Mesenchymal stem cell (in vitro differentiated cells and primary cell): ENCODE data around the gene FAIM2.

ENCODE experiments used
- DNase-seq: peaks from one replicate; pipeline ENCODE4 v3.0.0-alpha.2; 2013
- H2AFZ ChIP-seq: one replicate; pipeline ENCODE4 v1.6.1; 2013; ENCODE audit warnings: low read depth, mild to moderate bottlenecking, control low read depth, inconsistent platforms, low read length, moderate library complexity
- H2AK5ac ChIP-seq: 2 replicates; pipeline ENCODE4 v1.6.1; 2013; ENCODE audit warnings: low read length, moderate library complexity, mild to moderate bottlenecking, inconsistent platforms; ENCODE audit not compliant: severe bottlenecking
- H2BK120ac ChIP-seq: one replicate; pipeline ENCODE4 v1.6.1; 2013; ENCODE audit warnings: low read depth, mild to moderate bottlenecking, inconsistent platforms, low read length, moderate library complexity
- H2BK12ac ChIP-seq, 2 experiments: one replicate each; pipeline ENCODE4 v1.6.1; 2013; ENCODE audit warnings: inconsistent platforms in 2 of 2, low read length in 2 of 2, mild to moderate bottlenecking in 2 of 2, moderate library complexity in 2 of 2, control low read depth in 1 of 2
- H2BK15ac ChIP-seq: one replicate; pipeline ENCODE4 v1.6.1; 2013; ENCODE audit warnings: mild to moderate bottlenecking, low read depth, inconsistent platforms; ENCODE audit not compliant: poor library complexity, severe bottlenecking
- H2BK5ac ChIP-seq: 2 replicates; pipeline ENCODE4 v1.6.1; 2013; ENCODE audit warnings: low read depth, mild to moderate bottlenecking, low read length, control low read depth, inconsistent platforms; ENCODE audit not compliant: poor library complexity, severe bottlenecking
- H3K14ac ChIP-seq, 2 experiments: one replicate each; pipeline ENCODE4 v1.6.1; 2013; ENCODE audit warnings: inconsistent platforms in 2 of 2, low read length in 2 of 2, control low read depth in 1 of 2, mild to moderate bottlenecking in 1 of 2, moderate library complexity in 1 of 2
- H3K18ac ChIP-seq, 2 experiments: one replicate each; pipeline ENCODE4 v1.6.1; 2013; ENCODE audit warnings: inconsistent platforms in 2 of 2, low read length in 2 of 2, control low read depth in 1 of 2, low read depth in 1 of 2, mild to moderate bottlenecking in 1 of 2
- H3K23ac ChIP-seq, 2 experiments: one replicate each; pipeline ENCODE4 v1.6.1; 2013; ENCODE audit warnings: inconsistent platforms in 2 of 2, low read length in 2 of 2, mild to moderate bottlenecking in 2 of 2, moderate library complexity in 2 of 2, control low read depth in 1 of 2
- H3K27ac ChIP-seq: 2 replicates; pipeline ENCODE4 v1.5.1; 2013; ENCODE audit warnings: mild to moderate bottlenecking, moderate library complexity, low read length, control low read depth, inconsistent platforms; ENCODE audit not compliant: poor library complexity, severe bottlenecking
- H3K27me3 ChIP-seq, 2 experiments: 2 replicates each; pipeline versions ENCODE4 v1.6.1 to v1.7.0; 2013; ENCODE audit warnings: low read length in 2 of 2, mild to moderate bottlenecking in 2 of 2, moderate library complexity in 2 of 2, control low read depth in 1 of 2, inconsistent platforms in 1 of 2; ENCODE audit not compliant: control insufficient read depth in 1 of 2, insufficient read depth in 1 of 2
- H3K36me3 ChIP-seq, 2 experiments: 2 replicates each; pipeline versions ENCODE4 v1.6.1 to v1.7.0; 2013; ENCODE audit warnings: low read length in 2 of 2, control low read depth in 1 of 2, inconsistent platforms in 1 of 2, low read depth in 1 of 2, mild to moderate bottlenecking in 1 of 2; ENCODE audit not compliant: insufficient read depth in 2 of 2, control insufficient read depth in 1 of 2
- H3K4ac ChIP-seq, 2 experiments: one replicate each; pipeline ENCODE4 v1.6.1; 2013; ENCODE audit warnings: inconsistent platforms in 2 of 2, low read length in 2 of 2, mild to moderate bottlenecking in 2 of 2, moderate library complexity in 2 of 2, control low read depth in 1 of 2, low read depth in 1 of 2
- H3K4me1 ChIP-seq: 2 replicates; pipeline ENCODE4 v1.6.1; 2013; ENCODE audit warnings: low read depth, low read length, control low read depth; ENCODE audit not compliant: control insufficient read depth, insufficient read depth
- H3K4me2 ChIP-seq: 2 replicates; pipeline ENCODE4 v1.6.1; 2013; ENCODE audit warnings: low read length, mild to moderate bottlenecking, inconsistent platforms; ENCODE audit not compliant: poor library complexity, severe bottlenecking
- H3K4me3 ChIP-seq, 2 experiments: 2 replicates each; pipeline versions ENCODE4 v1.5.1 to v1.7.0; 2013; ENCODE audit warnings: low read length in 2 of 2, mild to moderate bottlenecking in 2 of 2, control low read depth in 1 of 2, low read depth in 1 of 2; ENCODE audit not compliant: insufficient read depth in 1 of 2
- H3K79me1 ChIP-seq: replicated peaks from 2 replicates; pipeline ENCODE4 v1.6.1; 2013; ENCODE audit warnings: mild to moderate bottlenecking, control low read depth, low read length, inconsistent platforms; ENCODE audit not compliant: poor library complexity, severe bottlenecking
- H3K9ac ChIP-seq: 2 replicates; pipeline ENCODE4 v1.7.0; 2013; ENCODE audit warnings: mild to moderate bottlenecking, low read length, moderate library complexity
- H3K9me3 ChIP-seq: 2 replicates; pipeline ENCODE4 v1.7.0; 2013; ENCODE audit warnings: mild to moderate bottlenecking, low read length; ENCODE audit not compliant: control insufficient read depth
- H4K8ac ChIP-seq: one replicate; pipeline ENCODE4 v1.6.1; 2013; ENCODE audit warnings: inconsistent platforms, mild to moderate bottlenecking, low read length, moderate library complexity
- H4K91ac ChIP-seq: one replicate; pipeline ENCODE4 v1.6.1; 2013; ENCODE audit warnings: mild to moderate bottlenecking, low read length, inconsistent platforms
- WGBS: methylation state at CpG from one replicate; pipeline ENCODE4 v1.1.7; 2013; ENCODE audit warnings: mixed read lengths; 5-methylcytosine and 5-hydroxymethylcytosine counted together

FAIM2 gene

DNA sequence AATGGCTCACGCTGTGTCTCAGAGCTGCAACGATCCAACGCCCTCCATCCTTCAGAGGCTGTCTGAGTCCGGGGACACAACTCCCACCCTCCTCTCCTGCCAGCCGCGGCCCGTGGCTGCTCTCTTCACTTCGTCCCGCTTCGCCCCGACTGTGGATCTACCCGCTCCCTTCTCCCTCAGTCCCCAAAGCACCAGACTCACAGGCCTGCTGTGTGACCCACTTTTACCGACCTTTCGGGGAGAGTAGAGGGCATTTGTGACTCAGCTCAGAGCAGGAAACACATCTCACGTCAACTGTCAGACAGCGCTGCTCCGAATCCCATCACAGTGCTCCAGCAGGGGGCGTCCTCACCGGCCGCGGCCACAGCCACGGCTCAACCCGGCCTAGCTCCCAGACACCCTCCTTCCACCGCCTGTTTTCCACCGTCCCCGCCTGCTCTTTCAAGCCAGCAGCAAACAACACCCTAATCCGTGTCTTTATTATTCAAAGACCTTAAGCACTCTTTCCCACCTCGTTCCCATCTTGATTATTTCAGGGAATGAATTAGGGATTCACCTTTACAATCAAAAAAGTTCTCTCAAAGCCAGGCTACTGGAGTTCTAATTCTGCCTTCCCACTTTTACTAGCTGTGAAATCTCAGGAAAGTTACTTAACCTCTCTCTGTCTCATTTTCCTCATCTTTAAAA, 41.8 kb upstream of the FAIM2 start:
- peak overlapping the region; percentile 66 for H3K4me2 ChIP-seq
- 6% methylated on average over 28 of the region's 28 CpGs for WGBS

GRCh38 chr12:49944718-49945117, 41.0 kb upstream of the FAIM2 start:
- H2AK5ac ChIP-seq, result no peak overlapping the region
- no peaks in the 10 kb centered on the region for H3K36me3 ChIP-seq
- H3K18ac ChIP-seq, result no peak overlapping the region
- no peak overlapping the region for H2AFZ ChIP-seq
- no peaks in the 10 kb centered on the region for H3K79me1 ChIP-seq
- no peak overlapping the region for H4K8ac ChIP-seq
- no peaks in the 10 kb centered on the region for H3K9me3 ChIP-seq
- H4K91ac ChIP-seq, result no peak overlapping the region
- H2BK120ac ChIP-seq, result no peak overlapping the region
- no peak overlapping the region for H2BK15ac ChIP-seq
- H3K23ac ChIP-seq, result no peak overlapping the region
- 96% methylated on average over 3 of the region's 3 CpGs for WGBS
- no peak overlapping the region for H2BK5ac ChIP-seq
- peak overlapping the region in 1 of 2 experiments; percentile 1 for H2BK12ac ChIP-seq
- no peak for DNase-seq
- peaks cover 3 to 5% of the 10 kb centered on the region in 2 experiments for H3K27me3 ChIP-seq
- H3K4me2 ChIP-seq, result no peak overlapping the region
- H3K4ac ChIP-seq, result no peak overlapping the region
- H3K27ac ChIP-seq, result no peak overlapping the region
- H3K4me3 ChIP-seq, result peak overlapping the region in 1 of 2 experiments; percentile 75
- H3K4me1 ChIP-seq, result peaks cover 2% of the 10 kb centered on the region
- H3K9ac ChIP-seq, result peak overlapping the region; percentile 79
- no peak overlapping the region for H3K14ac ChIP-seq

More for the DNA sequence above, 41.8 kb upstream of the FAIM2 start:
- Histone ChIP-seq H2BK5ac (no peak overlapping the region), H3K36me3 (no peaks in the 10 kb centered on the region), H3K79me1 (no peaks in the 10 kb centered on the region), H3K27ac (no peak overlapping the region), H2BK12ac (peak overlapping the region in 1 of 2 experiments; percentile 65), H4K8ac (peak overlapping the region; percentile 2), H3K4me1 (peaks cover 2% of the 10 kb centered on the region), H3K4me3 (peak overlapping the region in 1 of 2 experiments; percentile 75), H2AK5ac (no peak overlapping the region), H4K91ac (no peak overlapping the region), H2AFZ (no peak overlapping the region), H3K9me3 (no peaks in the 10 kb centered on the region), H3K14ac (no peak overlapping the region), H3K9ac (peak overlapping the region; percentile 79), H3K18ac (peak overlapping the region in 1 of 2 experiments; percentile 71), H3K4ac (no peak overlapping the region), H2BK15ac (no peak overlapping the region), H2BK120ac (no peak overlapping the region), H3K23ac (no peak overlapping the region), H3K27me3 (peaks cover 4 to 11% of the 10 kb centered on the region in 2 experiments)
- DNase-seq, result peak; percentile 90

DNA sequence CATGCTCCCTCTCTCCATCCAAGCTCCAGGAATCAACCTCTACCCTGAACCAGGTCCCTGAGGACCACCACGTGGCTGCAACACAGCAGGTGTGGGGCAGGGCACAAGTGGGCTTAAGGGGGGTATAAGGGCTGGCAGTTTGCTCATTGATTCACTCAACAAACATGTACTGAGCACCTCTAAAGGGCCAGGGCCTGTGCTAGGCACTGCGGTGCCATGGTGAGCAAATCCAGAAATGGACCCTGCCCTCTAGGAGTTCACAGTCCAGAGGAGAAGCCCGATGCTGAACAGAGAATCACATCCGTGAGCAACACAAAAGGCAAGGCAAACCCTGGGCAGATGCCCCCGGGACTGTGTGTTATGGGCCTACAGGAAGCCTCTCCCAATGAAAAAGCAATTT, 40.3 kb upstream of the FAIM2 start:
- 86% methylated on average over 5 of the region's 5 CpGs for WGBS
- Histone ChIP-seq H3K4me1 (peaks cover 2% of the 10 kb centered on the region), H3K4me2 (no peak overlapping the region)

GRCh38 chr12:49943625-49943960, 39.9 kb upstream of the FAIM2 start:
- DNase-seq, result no peak
- H2AK5ac ChIP-seq, result no peak overlapping the region
- no peak overlapping the region for H4K8ac ChIP-seq
- 83% methylated on average over 1 of the region's 1 CpG for WGBS
- H3K4me3 ChIP-seq, result no peak overlapping the region
- no peaks in the 10 kb centered on the region for H3K36me3 ChIP-seq
- peak overlapping the region; percentile 37 for H4K91ac ChIP-seq
- H2BK15ac ChIP-seq, result no peak overlapping the region
- H2BK5ac ChIP-seq, result no peak overlapping the region
- no peaks in the 10 kb centered on the region for H3K79me1 ChIP-seq
- no peak overlapping the region for H2BK120ac ChIP-seq
- H3K27ac ChIP-seq, result no peak overlapping the region
- no peaks in the 10 kb centered on the region for H3K27me3 ChIP-seq
- no peak overlapping the region for H3K18ac ChIP-seq
- no peaks in the 10 kb centered on the region for H3K9me3 ChIP-seq
- no peak overlapping the region for H3K9ac ChIP-seq
- no peak overlapping the region for H3K4me2 ChIP-seq
- peaks cover 2% of the 10 kb centered on the region for H3K4me1 ChIP-seq
- no peak overlapping the region for H3K4ac ChIP-seq
- no peak overlapping the region for H2BK12ac ChIP-seq
- H3K14ac ChIP-seq, result no peak overlapping the region
- no peak overlapping the region for H3K23ac ChIP-seq
- H2AFZ ChIP-seq, result no peak overlapping the region

More for the DNA sequence above, 40.3 kb upstream of the FAIM2 start:
- no peaks in the 10 kb centered on the region for H3K36me3 ChIP-seq
- H3K23ac ChIP-seq, result no peak overlapping the region
- H3K27ac ChIP-seq, result no peak overlapping the region
- no peak overlapping the region for H3K18ac ChIP-seq
- no peak overlapping the region for H4K8ac ChIP-seq
- H3K4me3 ChIP-seq, result no peak overlapping the region
- no peak overlapping the region for H3K4ac ChIP-seq
- DNase-seq, result no peak
- no peak overlapping the region for H2BK15ac ChIP-seq
- H3K9ac ChIP-seq, result no peak overlapping the region
- no peak overlapping the region for H2AK5ac ChIP-seq
- no peak overlapping the region for H2BK5ac ChIP-seq
- H4K91ac ChIP-seq, result no peak overlapping the region
- H3K14ac ChIP-seq, result peak overlapping the region in 1 of 2 experiments; percentile 35
- H3K9me3 ChIP-seq, result no peaks in the 10 kb centered on the region
- peak overlapping the region in 1 of 2 experiments; percentile 18 for H2BK12ac ChIP-seq
- H2AFZ ChIP-seq, result no peak overlapping the region
- H2BK120ac ChIP-seq, result no peak overlapping the region
- H3K79me1 ChIP-seq, result no peaks in the 10 kb centered on the region
- peaks cover 0 to under 1% of the 10 kb centered on the region in 2 experiments for H3K27me3 ChIP-seq
